Effector memory CD4-positive, alpha-beta T cell (primary cell): ENCODE results near the gene TRAIP.
"Not testable (repeated sequence)": the region's sequence is repeated elsewhere in the genome, so short reads cannot be mapped to it uniquely, and the experiment has no call there.

Experiments used
- DNase-seq, 3 donors: peaks; one replicate each; pipeline ENCODE4 v3.0.0-alpha.2; 2020
- H3K27ac ChIP-seq: 2 replicates; pipeline ENCODE4 v1.7.0; 2013; ENCODE audit warnings: mild to moderate bottlenecking, low read length, moderate library complexity; ENCODE audit not compliant: insufficient read depth, poor library complexity, severe bottlenecking
- H3K27me3 ChIP-seq: replicated peaks from 2 replicates; pipeline ENCODE4 v1.7.0; 2013; ENCODE audit warnings: mild to moderate bottlenecking, low read length; ENCODE audit not compliant: insufficient read depth, control insufficient read depth, poor library complexity, severe bottlenecking
- H3K36me3 ChIP-seq: 2 replicates; pipeline ENCODE4 v1.7.0; 2013; ENCODE audit warnings: mild to moderate bottlenecking, low read length, moderate library complexity; ENCODE audit not compliant: control insufficient read depth, insufficient read depth
- H3K4me1 ChIP-seq: 2 replicates; pipeline ENCODE4 v1.7.0; 2013; ENCODE audit warnings: low read length, mild to moderate bottlenecking; ENCODE audit not compliant: control insufficient read depth, insufficient read depth, poor library complexity, severe bottlenecking
- H3K4me3 ChIP-seq: 2 replicates; pipeline ENCODE4 v1.7.0; 2013; ENCODE audit warnings: low read length, low read depth, mild to moderate bottlenecking; ENCODE audit not compliant: insufficient read depth, poor library complexity, severe bottlenecking
- H3K9me3 ChIP-seq: 2 replicates; pipeline ENCODE4 v1.7.0; 2013; ENCODE audit warnings: mild to moderate bottlenecking, low read length, moderate library complexity; ENCODE audit not compliant: control insufficient read depth
- total RNA-seq, 3 donors: gene quantifications; one replicate each; lab custom pipeline; 2026; lab: John Stamatoyannopoulos, UW

The TRAIP gene
- 2.1 to 2.8 (median 2.1) reads per million in 3 donors for total RNA-seq

- Histone ChIP-seq H3K4me1 (peaks cover 9% of the 10 kb centered on the region), H3K36me3 (no peaks in the 10 kb centered on the region), H3K27me3 (no peaks in the 10 kb centered on the region), H3K27ac (peak within 1 kb of the TSS; percentile 57), H3K9me3 (no peaks in the 10 kb centered on the region), H3K4me3 (peak within 1 kb of the TSS; percentile 57)
- DNase-seq: peak; percentile 87 to 90 (median 90)
Observed at GRCh38 chr3:49856181-49857005, at the start of gene TRAIP. TRAIP (minus strand) TSS chr3:49856564; CDS start chr3:49856453, 111 bp downstream.

GRCh38 chr3:49904448-49904847 is 48.1 kb upstream of the TRAIP start:
- not testable (repeated sequence) for H3K27me3 ChIP-seq, H3K27ac ChIP-seq, H3K9me3 ChIP-seq, DNase-seq, H3K4me3 ChIP-seq
- Histone ChIP-seq H3K4me1 (peaks cover 28% of the 10 kb centered on the region), H3K36me3 (peaks cover 11% of the 10 kb centered on the region)

- peak; percentile 63 to 75 (median 69) for DNase-seq
- Histone ChIP-seq H3K4me1 (peaks cover 28% of the 10 kb centered on the region), H3K4me3 (peak within 1 kb of the TSS; percentile 48), H3K36me3 (peaks cover 4% of the 10 kb centered on the region), H3K27ac (peak within 1 kb of the TSS; percentile 21), H3K27me3 (no peaks in the 10 kb centered on the region), H3K9me3 (no peaks in the 10 kb centered on the region)
Observed at GRCh38 chr3:49903451-49904424, 47.4 kb upstream of the TRAIP start, which contains the start of gene MST1R. MST1R (minus strand) TSS chr3:49903873; CDS start chr3:49903609, 264 bp downstream.

- peaks cover 28% of the 10 kb centered on the region for H3K4me1 ChIP-seq
- no peak overlapping the region for H3K27ac ChIP-seq
- no peak for DNase-seq
- no peaks in the 10 kb centered on the region for H3K36me3 ChIP-seq
- H3K4me3 ChIP-seq: no peak overlapping the region
- no peaks in the 10 kb centered on the region for H3K9me3 ChIP-seq
- H3K27me3 ChIP-seq: no peaks in the 10 kb centered on the region
Observed at GRCh38 chr3:49902511-49903345, 46.4 kb upstream of the TRAIP start.

GRCh38 chr3:49901366-49902339 is 45.3 kb upstream of the TRAIP start:
- no peaks in the 10 kb centered on the region for H3K27me3 ChIP-seq
- H3K9me3 ChIP-seq: no peaks in the 10 kb centered on the region
- no peak overlapping the region for H3K4me3 ChIP-seq
- DNase-seq: no peak
- no peak overlapping the region for H3K27ac ChIP-seq
- H3K4me1 ChIP-seq: peaks cover 27% of the 10 kb centered on the region
- no peaks in the 10 kb centered on the region for H3K36me3 ChIP-seq

GRCh38 chr3:49900491-49901153 is 44.3 kb upstream of the TRAIP start:
- DNase-seq: no peak
- no peak overlapping the region for H3K4me3 ChIP-seq
- H3K27me3 ChIP-seq: no peaks in the 10 kb centered on the region
- H3K36me3 ChIP-seq: no peaks in the 10 kb centered on the region
- peaks cover 16% of the 10 kb centered on the region for H3K4me1 ChIP-seq
- H3K9me3 ChIP-seq: no peaks in the 10 kb centered on the region
- H3K27ac ChIP-seq: no peak overlapping the region

GRCh38 chr3:49899815-49900214 is 43.5 kb upstream of the TRAIP start:
- peaks cover 15% of the 10 kb centered on the region for H3K4me1 ChIP-seq
- DNase-seq: no peak
- no peaks in the 10 kb centered on the region for H3K36me3 ChIP-seq
- H3K4me3 ChIP-seq: no peak overlapping the region
- no peak overlapping the region for H3K27ac ChIP-seq
- H3K27me3 ChIP-seq: no peaks in the 10 kb centered on the region
- H3K9me3 ChIP-seq: no peaks in the 10 kb centered on the region

GRCh38 chr3:49898991-49899390 is 42.6 kb upstream of the TRAIP start:
- H3K27me3 ChIP-seq: no peaks in the 10 kb centered on the region
- DNase-seq: no peak
- no peak overlapping the region for H3K4me3 ChIP-seq
- H3K9me3 ChIP-seq: no peaks in the 10 kb centered on the region
- H3K4me1 ChIP-seq: peaks cover 7% of the 10 kb centered on the region
- no peak overlapping the region for H3K27ac ChIP-seq
- no peaks in the 10 kb centered on the region for H3K36me3 ChIP-seq
